ENCODE results near the gene IL3. TPM values are rescaled to one million over a fixed set of nuclear protein-coding genes. Genes with fewer than 3 reads are reported as not detected.

The IL3 gene
- total RNA-seq, 2 donors from 2014 or later: 9.7 TPM; not detected in 1

GRCh38 chr5:132074772-132075718, 14.6 kb downstream of the IL3 start:
- Mint-ChIP-seq H3K9me3 (no peaks in the 10 kb centered on the region), H3K36me3 (no peaks in the 10 kb centered on the region), H3K27ac (peak overlapping the region in 1 of 2 donors; percentile 29)
- DNase-seq (ENCODE audit: low spot score in 2 of 2): no peak
- ATAC-seq: peak in 1 of 2 donors; percentile 41

GRCh38 chr5:132075719-132076077, 15.2 kb downstream of the IL3 start:
- peak overlapping the region in 1 of 2 donors; percentile 29 for H3K27ac Mint-ChIP-seq

GRCh38 chr5:132076202-132076830, 15.9 kb downstream of the IL3 start:
- ATAC-seq (no peak), DNase-seq (ENCODE audit: low spot score in 2 of 2) (no peak)
- H3K9me3 Mint-ChIP-seq: no peaks in the 10 kb centered on the region
- no peaks in the 10 kb centered on the region for H3K36me3 Mint-ChIP-seq
- no peak overlapping the region for H3K27ac Mint-ChIP-seq

More at GRCh38 chr5:132075719-132076077, 15.2 kb downstream of the IL3 start:
- no peaks in the 10 kb centered on the region for H3K36me3 Mint-ChIP-seq
- no peaks in the 10 kb centered on the region for H3K9me3 Mint-ChIP-seq
- ATAC-seq (no peak), DNase-seq (ENCODE audit: low spot score in 2 of 2) (no peak)

DNA sequence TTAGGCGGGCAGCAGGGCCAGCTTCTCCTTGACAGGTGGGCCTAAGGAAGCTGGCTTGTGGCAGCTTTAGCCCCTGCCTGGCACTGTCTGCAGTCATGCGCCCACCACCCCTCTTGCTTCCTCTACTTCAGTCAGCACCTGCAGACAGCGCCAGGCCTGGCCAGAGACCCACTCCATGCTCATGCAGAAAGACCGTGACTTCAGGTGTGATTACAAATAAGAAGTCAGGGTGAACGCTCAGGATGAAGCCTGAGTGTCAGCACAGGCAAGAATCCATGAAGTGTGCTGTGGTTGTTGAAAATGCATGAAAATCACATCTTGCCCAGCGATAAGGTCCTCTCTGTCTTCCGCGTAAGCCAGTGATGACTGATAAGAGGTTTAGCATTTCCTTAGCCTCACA, 16.5 kb downstream of the IL3 start:
- ATAC-seq (no peak), DNase-seq (ENCODE audit: low spot score in 2 of 2) (no peak)
- no peak overlapping the region for H3K27ac Mint-ChIP-seq
- no peaks in the 10 kb centered on the region for H3K36me3 Mint-ChIP-seq
- no peaks in the 10 kb centered on the region for H3K9me3 Mint-ChIP-seq

GRCh38 chr5:132079081-132079480, 18.6 kb downstream of the IL3 start:
- no peak for ATAC-seq
- no peaks in the 10 kb centered on the region for H3K36me3 Mint-ChIP-seq
- peak overlapping the region in 1 of 2 donors; percentile 88 for H3K27ac Mint-ChIP-seq
- no peak for DNase-seq (ENCODE audit: low spot score in 2 of 2)
- H3K9me3 Mint-ChIP-seq: no peaks in the 10 kb centered on the region

GRCh38 chr5:132079619-132080018, 19.2 kb downstream of the IL3 start:
- DNase-seq (ENCODE audit: low spot score in 2 of 2): no peak
- H3K27ac Mint-ChIP-seq: peak overlapping the region; percentile 16 to 55
- H3K9me3 Mint-ChIP-seq: no peaks in the 10 kb centered on the region
- no peaks in the 10 kb centered on the region for H3K36me3 Mint-ChIP-seq
- no peak for ATAC-seq

DNA sequence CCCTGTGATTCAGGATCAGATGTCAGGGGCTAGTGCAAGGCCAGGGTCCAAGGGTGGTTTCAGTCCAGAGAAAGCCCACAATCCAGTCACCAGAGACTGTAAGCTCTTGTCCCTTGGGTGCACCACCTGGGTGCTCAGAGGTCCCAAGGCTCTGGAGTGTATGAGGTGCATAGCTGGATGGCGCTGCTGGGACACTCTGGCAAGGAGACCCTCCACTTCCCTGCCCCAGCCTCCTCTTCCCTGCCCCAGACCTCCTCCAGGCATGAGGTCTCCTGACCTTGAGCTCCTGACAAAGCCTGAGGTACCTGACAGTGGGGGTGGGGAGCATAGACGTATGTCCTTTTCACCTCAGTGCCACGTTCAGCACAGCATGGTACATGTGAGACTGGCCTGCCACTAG, 20.1 kb downstream of the IL3 start:
- Mint-ChIP-seq H3K36me3 (no peaks in the 10 kb centered on the region), H3K9me3 (no peaks in the 10 kb centered on the region), H3K27ac (no peak overlapping the region)
- no peak for ATAC-seq
- DNase-seq (ENCODE audit: low spot score in 2 of 2): no peak

- no peaks in the 10 kb centered on the region for H3K9me3 Mint-ChIP-seq
- H3K27ac Mint-ChIP-seq: peak overlapping the region in 1 of 2 donors; percentile 15
- ATAC-seq: no peak
- H3K36me3 Mint-ChIP-seq: no peaks in the 10 kb centered on the region
- DNase-seq (ENCODE audit: low spot score in 2 of 2): no peak
Measured at GRCh38 chr5:132081458-132081857, 21.0 kb downstream of the IL3 start.

DNA sequence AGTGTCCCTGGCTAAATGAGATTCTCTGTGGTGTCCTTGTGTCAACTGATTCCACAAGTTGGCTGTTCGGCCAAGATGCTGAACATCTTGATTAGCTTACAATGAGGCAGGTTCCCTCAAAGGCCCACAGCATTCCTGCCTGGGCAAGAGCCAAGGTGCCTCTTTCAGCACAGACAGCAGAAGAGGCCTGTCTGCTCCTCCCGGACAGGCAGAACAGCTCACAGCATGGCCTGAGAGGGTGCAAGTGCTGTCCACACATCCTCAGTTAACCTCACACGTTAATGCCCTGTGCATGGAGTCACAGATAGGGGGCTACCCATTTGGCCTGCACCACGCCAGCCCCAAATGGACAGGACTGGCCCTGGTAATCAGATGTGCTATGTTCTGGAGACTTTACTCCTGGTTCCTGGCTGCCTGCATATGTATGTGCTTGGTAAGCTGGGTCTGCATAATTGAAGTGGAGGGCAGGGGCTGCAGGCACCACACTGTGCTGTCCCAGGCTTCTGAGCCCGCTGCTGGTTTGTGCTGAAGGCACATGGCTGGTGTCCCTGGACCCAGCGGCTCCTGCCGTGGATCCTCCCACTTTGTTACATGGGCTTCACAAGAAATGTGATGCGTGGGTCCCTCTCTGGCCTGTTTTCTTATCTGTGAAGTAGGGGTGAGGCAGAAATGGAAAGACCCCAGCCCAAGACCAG, 22.0 kb downstream of the IL3 start:
- Mint-ChIP-seq H3K9me3 (no peaks in the 10 kb centered on the region), H3K36me3 (no peaks in the 10 kb centered on the region), H3K27ac (peak overlapping the region; percentile 55 to 62)
- DNase-seq (ENCODE audit: low spot score in 2 of 2) (no peak), ATAC-seq (peak in 1 of 2 donors; percentile 19)

DNA sequence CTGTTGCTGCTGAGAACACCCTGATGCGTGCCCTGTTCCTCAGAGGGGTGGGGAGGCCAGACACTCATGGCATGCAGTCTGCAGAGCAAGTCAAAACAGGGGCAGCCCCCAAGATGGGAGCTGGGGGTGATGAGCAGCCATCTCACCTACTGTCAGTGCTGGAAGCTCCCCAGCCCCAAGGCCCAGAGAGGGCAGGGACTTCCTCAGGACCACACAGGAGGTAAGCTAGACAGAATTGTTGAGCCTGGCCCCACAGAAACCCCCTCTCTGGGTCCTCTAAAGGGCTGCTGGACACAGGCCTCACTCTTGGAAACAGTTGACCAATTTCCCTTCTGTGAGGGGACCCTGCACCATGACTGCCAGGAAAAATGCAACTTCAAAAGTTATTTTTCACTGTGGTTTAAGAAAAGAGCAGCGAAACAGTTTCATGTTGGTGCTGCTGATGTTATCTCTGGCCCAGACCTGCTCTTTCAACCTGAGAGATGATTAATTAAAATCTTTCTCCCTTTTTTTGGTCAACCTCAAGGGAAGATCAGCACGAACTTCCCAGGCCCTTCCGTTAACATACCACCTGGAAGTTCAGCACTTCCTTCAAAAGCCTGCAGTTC, 22.7 kb downstream of the IL3 start:
- peak; percentile 78 to 87 for ATAC-seq
- peak overlapping the region; percentile 55 to 62 for H3K27ac Mint-ChIP-seq
- no peaks in the 10 kb centered on the region for H3K36me3 Mint-ChIP-seq
- peak in 1 of 2 donors; percentile 76 for DNase-seq (ENCODE audit: low spot score in 2 of 2)
- H3K9me3 Mint-ChIP-seq: no peaks in the 10 kb centered on the region

DNA sequence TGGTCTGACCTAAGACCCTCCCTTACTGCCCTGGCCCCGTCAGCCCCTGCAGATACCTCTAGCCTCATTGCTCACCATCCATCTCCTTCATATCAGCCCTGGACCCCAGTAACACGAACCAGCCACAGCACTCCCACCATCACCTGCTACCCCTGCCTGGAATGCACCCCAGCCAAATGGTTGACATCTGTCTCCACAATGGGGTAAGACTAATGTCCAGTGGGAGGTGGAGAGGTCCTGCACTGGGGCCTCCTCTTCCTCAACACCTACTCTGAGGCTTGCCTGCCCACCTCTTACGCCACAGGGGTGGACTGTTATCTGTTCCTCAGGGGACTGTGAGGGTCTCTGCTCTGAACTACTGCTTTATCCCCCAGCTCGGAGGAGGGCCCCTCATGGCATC, 25.2 kb downstream of the IL3 start:
- Mint-ChIP-seq H3K9me3 (peaks cover 3 to 14% of the 10 kb centered on the region in 2 donors), H3K36me3 (peaks cover 0 to 16% of the 10 kb centered on the region in 2 donors), H3K27ac (peak overlapping the region in 1 of 2 donors; percentile 4)
- DNase-seq (ENCODE audit: low spot score in 2 of 2) (no peak), ATAC-seq (no peak)

DNA sequence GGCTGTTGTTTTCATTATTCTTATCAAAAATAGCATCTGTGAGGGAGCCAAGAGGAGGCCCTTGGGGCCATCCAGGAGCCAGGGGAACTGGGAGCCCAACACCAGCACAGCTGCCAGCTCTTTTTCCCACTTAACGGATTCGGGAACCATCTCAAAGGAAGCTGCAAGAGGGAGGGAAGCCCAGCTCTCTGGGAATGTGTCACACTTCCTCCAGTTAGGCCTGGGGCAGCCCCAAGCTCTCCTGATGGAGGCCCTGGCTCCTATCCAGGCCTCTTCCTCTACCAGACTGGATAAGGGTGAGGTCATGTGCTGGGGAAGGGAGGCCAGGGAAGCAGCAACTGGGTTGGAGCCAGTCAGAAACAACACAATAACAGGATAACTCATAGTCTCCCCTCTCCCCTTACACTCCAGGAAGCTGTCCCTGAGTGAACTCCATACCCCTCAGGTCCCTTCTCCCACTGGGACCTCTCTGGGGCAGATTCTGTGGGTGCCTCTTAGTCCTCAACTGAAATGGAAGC, 25.9 kb downstream of the IL3 start:
- DNase-seq (ENCODE audit: low spot score in 2 of 2) (no peak), ATAC-seq (no peak)
- H3K9me3 Mint-ChIP-seq: peaks cover 3 to 14% of the 10 kb centered on the region in 2 donors
- no peak overlapping the region for H3K27ac Mint-ChIP-seq
- peaks cover 0 to 16% of the 10 kb centered on the region in 2 donors for H3K36me3 Mint-ChIP-seq

GRCh38 chr5:132087176-132087575, 26.7 kb downstream of the IL3 start:
- DNase-seq (ENCODE audit: low spot score in 2 of 2): peak in 1 of 2 donors; percentile 35
- Mint-ChIP-seq H3K36me3 (peaks cover 0 to 16% of the 10 kb centered on the region in 2 donors), H3K9me3 (peaks cover 3 to 22% of the 10 kb centered on the region in 2 donors), H3K27ac (no peak overlapping the region)
- ATAC-seq: no peak

- H3K36me3 Mint-ChIP-seq: peaks cover 0 to 16% of the 10 kb centered on the region in 2 donors
- no peak overlapping the region for H3K27ac Mint-ChIP-seq
Measured at GRCh38 chr5:132087661-132088060, 27.2 kb downstream of the IL3 start.

DNA sequence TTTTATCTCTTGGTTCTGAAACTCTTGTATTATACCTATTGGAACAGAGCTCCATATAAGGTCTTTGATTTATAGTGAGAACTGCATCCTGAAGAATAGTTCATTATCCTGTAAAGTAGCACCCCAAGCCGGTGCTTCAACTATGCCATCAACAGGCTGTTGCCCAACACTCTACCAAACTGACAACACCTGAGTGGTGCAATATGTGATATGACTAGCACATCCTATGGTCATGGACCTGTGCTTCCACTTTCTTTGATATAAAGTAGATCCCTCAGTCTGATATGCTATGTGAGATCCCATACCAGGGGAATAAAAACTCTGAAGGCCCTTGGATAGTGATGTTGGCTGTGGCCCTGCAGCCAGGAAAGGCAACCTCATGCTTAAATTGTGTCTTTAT, 28.9 kb downstream of the IL3 start:
- Mint-ChIP-seq H3K27ac (no peak overlapping the region), H3K36me3 (peaks cover 0 to 16% of the 10 kb centered on the region in 2 donors), H3K9me3 (peaks cover 3 to 24% of the 10 kb centered on the region in 2 donors)
- DNase-seq (ENCODE audit: low spot score in 2 of 2) (no peak), ATAC-seq (peak in 1 of 2 donors; percentile 22)

More at GRCh38 chr5:132087661-132088060, 27.2 kb downstream of the IL3 start:
- ATAC-seq (no peak), DNase-seq (ENCODE audit: low spot score in 2 of 2) (peak in 1 of 2 donors; percentile 44)
- peaks cover 3 to 24% of the 10 kb centered on the region in 2 donors for H3K9me3 Mint-ChIP-seq

DNA sequence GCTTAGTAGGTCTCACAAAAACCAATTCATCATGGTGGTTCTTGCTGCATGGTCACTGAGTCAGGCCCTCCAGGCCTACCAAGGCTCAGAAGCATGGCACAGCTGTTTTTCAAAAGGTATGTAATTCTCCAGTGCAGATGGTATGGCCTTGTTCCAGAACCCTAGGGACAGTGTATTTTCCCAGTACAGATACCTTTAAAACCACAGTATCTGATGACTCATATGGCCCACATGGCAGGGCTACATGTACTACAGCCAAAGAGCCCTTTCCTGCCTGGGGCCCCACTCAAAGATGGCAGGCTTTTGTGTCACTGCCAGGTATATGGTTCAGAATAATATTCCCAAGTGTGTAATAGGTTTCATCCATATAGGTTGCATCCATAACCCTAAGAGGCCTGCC, 29.7 kb downstream of the IL3 start:
- Mint-ChIP-seq H3K27ac (no peak overlapping the region), H3K9me3 (peaks cover 3 to 24% of the 10 kb centered on the region in 2 donors), H3K36me3 (peaks cover 0 to 16% of the 10 kb centered on the region in 2 donors)
- DNase-seq (ENCODE audit: low spot score in 2 of 2): no peak
- ATAC-seq: peak; percentile 66 to 68

Measured in activated naive CD4-positive, alpha-beta T cell treated with anti-CD3 and anti-CD28 coated beads, Interleukin-2, amount 50 U/mL, for 72 hours (primary cell).